Smooth muscle cell (in vitro differentiated cells): Measurements from ENCODE around the gene ADAMTS16. TPM values are rescaled to one million over a fixed set of nuclear protein-coding genes. Genes with fewer than 3 reads are reported as not detected.

Experiments
- DNase-seq: peaks from one replicate; lab custom pipeline; 2025; ENCODE audit not compliant: unreplicated experiment; lab: John Stamatoyannopoulos, UW
- H2AFZ ChIP-seq: fragments of 200-600 bp; sonication (generic); 2 replicates; pipeline ENCODE4 v1.6.0; 2016; ENCODE audit warnings: antibody characterized with exemption, low read depth, mild to moderate bottlenecking
- H3F3A ChIP-seq: fragments of 200-600 bp; sonication (generic); 2 replicates; pipeline ENCODE4 v1.6.0; 2017; ENCODE audit warnings: antibody characterized with exemption, low read depth
- H3K27ac ChIP-seq: fragments of 200-600 bp; sonication (generic); 2 replicates; pipeline ENCODE4 v1.5.1; 2016; ENCODE audit warnings: low read depth, mild to moderate bottlenecking
- H3K27me3 ChIP-seq: fragments of 200-600 bp; sonication (generic); 2 replicates; pipeline ENCODE4 v1.6.1; 2016; ENCODE audit warnings: low read depth, mild to moderate bottlenecking
- H3K36me3 ChIP-seq: fragments of 200-600 bp; sonication (generic); 2 replicates; pipeline ENCODE4 v1.5.1; 2016; ENCODE audit warnings: low read depth
- H3K4me1 ChIP-seq: fragments of 200-600 bp; sonication (generic); 2 replicates; pipeline ENCODE4 v1.5.1; 2016; ENCODE audit warnings: low read depth
- H3K4me2 ChIP-seq: fragments of 200-600 bp; sonication (generic); 2 replicates; pipeline ENCODE4 v1.6.0; 2016; ENCODE audit warnings: mild to moderate bottlenecking
- H3K4me3 ChIP-seq: fragments of 200-600 bp; sonication (generic); 2 replicates; pipeline ENCODE4 v1.5.1; 2016; ENCODE audit warnings: mild to moderate bottlenecking
- H3K79me2 ChIP-seq: fragments of 200-600 bp; sonication (generic); 2 replicates; pipeline ENCODE4 v1.6.0; 2016; ENCODE audit warnings: low read depth, mild to moderate bottlenecking
- H3K9ac ChIP-seq: fragments of 200-600 bp; sonication (generic); 2 replicates; pipeline ENCODE4 v1.6.0; 2016; ENCODE audit warnings: low read depth
- H3K9me3 ChIP-seq: fragments of 200-600 bp; sonication (generic); replicated peaks from 2 replicates; pipeline ENCODE4 v1.5.1; 2016; ENCODE audit warnings: low read depth
- H4K20me1 ChIP-seq: fragments of 200-600 bp; sonication (generic); 2 replicates; pipeline ENCODE4 v1.6.0; 2016; ENCODE audit warnings: low read depth
- CTCF ChIP-seq: fragments of 200-600 bp; sonication (generic); IDR thresholded peaks from 2 replicates; pipeline ENCODE4 v1.5.1; 2017; ENCODE audit warnings: borderline replicate concordance, mild to moderate bottlenecking, antibody characterized with exemption; ENCODE audit not compliant: insufficient read depth, poor library complexity, severe bottlenecking
- WGBS: methylation state at CpG from one replicate; pipeline ENCODE4 v1.1.7; 2016; ENCODE audit warnings: low lambda C conversion rate; 5-methylcytosine and 5-hydroxymethylcytosine counted together
- polyA plus RNA-seq: library from polyadenylated mRNA; unstranded; fragments of >200 nt; fragmentation: Nextera tagmentation; extraction: Ambion mirVana; gene quantifications from 2 replicates; pipeline ENCODE4 v1.2.1, GENCODE V29; 2016
- total RNA-seq: library from RNA; depleted of rRNA; stranded (reverse); fragments of >200 nt; gene quantifications from 2 replicates; pipeline ENCODE4 v1.2.3, GENCODE V29; 2014

The ADAMTS16 gene
- total and polyA plus RNA-seq, 2 experiments from 2014 or later: 4.7 to 6.2 TPM

- Histone ChIP-seq H3K4me1 (peaks cover 4% of the 10 kb centered on the region), H3K36me3 (no peaks in the 10 kb centered on the region), H3K79me2 (no peaks in the 10 kb centered on the region), H3K9me3 (no peaks in the 10 kb centered on the region), H3K4me2 (no peak overlapping the region), H3K4me3 (no peak overlapping the region), H3F3A (peaks cover 9% of the 10 kb centered on the region), H2AFZ (no peak overlapping the region), H3K27ac (peak overlapping the region; percentile 96), H4K20me1 (no peaks in the 10 kb centered on the region), H3K9ac (no peak overlapping the region), H3K27me3 (no peaks in the 10 kb centered on the region)
- TF ChIP-seq CTCF: no peak
- 78% methylated on average over 10 of the region's 10 CpGs for WGBS
- DNase-seq: no peak
Observed at GRCh38 chr5:5317976-5318375, 177.8 kb downstream of the ADAMTS16 start.

GRCh38 chr5:5318426-5319190, 178.5 kb downstream of the ADAMTS16 start:
- H2AFZ ChIP-seq: no peak overlapping the region
- no peaks in the 10 kb centered on the region for H3K9me3 ChIP-seq
- H3K4me3 ChIP-seq: no peak overlapping the region
- no peaks in the 10 kb centered on the region for H3K79me2 ChIP-seq
- H3F3A ChIP-seq: peaks cover 9% of the 10 kb centered on the region
- no peak for TF ChIP-seq CTCF
- H3K9ac ChIP-seq: no peak overlapping the region
- H3K4me2 ChIP-seq: peak overlapping the region; percentile 10
- no peaks in the 10 kb centered on the region for H3K27me3 ChIP-seq
- peak overlapping the region; percentile 96 for H3K27ac ChIP-seq
- 62% methylated on average over 18 of the region's 18 CpGs for WGBS
- H3K4me1 ChIP-seq: peaks cover 4% of the 10 kb centered on the region
- no peak for DNase-seq
- no peaks in the 10 kb centered on the region for H4K20me1 ChIP-seq
- no peaks in the 10 kb centered on the region for H3K36me3 ChIP-seq

- TF ChIP-seq CTCF: no peak
- 84% methylated on average over 15 of the region's 15 CpGs for WGBS
- peaks cover 4% of the 10 kb centered on the region for H3F3A ChIP-seq
- no peaks in the 10 kb centered on the region for H3K9me3 ChIP-seq
- H3K27me3 ChIP-seq: no peaks in the 10 kb centered on the region
- H3K4me3 ChIP-seq: no peak overlapping the region
- H3K9ac ChIP-seq: no peak overlapping the region
- no peaks in the 10 kb centered on the region for H3K4me1 ChIP-seq
- H3K4me2 ChIP-seq: no peak overlapping the region
- H4K20me1 ChIP-seq: no peaks in the 10 kb centered on the region
- no peaks in the 10 kb centered on the region for H3K79me2 ChIP-seq
- no peak overlapping the region for H3K27ac ChIP-seq
- H2AFZ ChIP-seq: no peak overlapping the region
- no peak for DNase-seq
- H3K36me3 ChIP-seq: no peaks in the 10 kb centered on the region
Observed at GRCh38 chr5:5320062-5320805, 180.1 kb downstream of the ADAMTS16 start.
